ENCODE data around the gene COG5.

DNA sequence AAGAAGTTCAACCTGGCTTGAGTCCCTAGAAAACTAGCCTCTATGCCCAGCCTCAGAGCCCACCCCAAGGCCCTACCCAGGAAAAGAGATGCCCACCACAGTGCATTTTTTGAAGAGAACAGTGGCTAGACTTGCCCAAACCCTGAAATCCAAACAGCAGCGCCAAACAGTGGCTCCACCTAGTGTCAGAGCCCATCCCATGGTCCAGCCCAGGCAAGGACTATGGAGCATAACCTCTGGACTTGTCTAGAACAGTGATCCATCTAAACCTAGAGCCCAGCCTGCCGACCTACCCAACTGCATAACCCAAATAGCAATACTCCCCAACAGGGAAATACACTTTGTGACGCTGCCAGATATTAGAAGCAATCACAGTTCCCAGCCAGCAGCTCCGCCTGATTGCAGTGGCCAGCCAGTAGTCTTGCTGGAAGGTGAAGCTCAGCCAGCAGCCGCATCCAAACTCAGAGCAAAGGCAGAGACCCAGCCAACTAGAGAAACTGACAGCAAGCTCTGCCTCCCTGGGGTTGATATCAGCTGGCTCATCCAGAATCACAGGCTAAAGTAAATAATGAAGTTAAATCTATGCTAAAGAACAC is 350.4 kb downstream of the COG5 start:
- TF ChIP-seq, protein P1, sequence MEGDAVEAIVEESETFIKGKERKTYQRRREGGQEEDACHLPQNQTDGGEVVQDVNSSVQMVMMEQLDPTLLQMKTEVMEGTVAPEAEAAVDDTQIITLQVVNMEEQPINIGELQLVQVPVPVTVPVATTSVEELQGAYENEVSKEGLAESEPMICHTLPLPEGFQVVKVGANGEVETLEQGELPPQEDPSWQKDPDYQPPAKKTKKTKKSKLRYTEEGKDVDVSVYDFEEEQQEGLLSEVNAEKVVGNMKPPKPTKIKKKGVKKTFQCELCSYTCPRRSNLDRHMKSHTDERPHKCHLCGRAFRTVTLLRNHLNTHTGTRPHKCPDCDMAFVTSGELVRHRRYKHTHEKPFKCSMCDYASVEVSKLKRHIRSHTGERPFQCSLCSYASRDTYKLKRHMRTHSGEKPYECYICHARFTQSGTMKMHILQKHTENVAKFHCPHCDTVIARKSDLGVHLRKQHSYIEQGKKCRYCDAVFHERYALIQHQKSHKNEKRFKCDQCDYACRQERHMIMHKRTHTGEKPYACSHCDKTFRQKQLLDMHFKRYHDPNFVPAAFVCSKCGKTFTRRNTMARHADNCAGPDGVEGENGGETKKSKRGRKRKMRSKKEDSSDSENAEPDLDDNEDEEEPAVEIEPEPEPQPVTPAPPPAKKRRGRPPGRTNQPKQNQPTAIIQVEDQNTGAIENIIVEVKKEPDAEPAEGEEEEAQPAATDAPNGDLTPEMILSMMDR (IDR thresholded peaks at IDR 0.05): no peak
- TF ChIP-seq POLR2A (IDR thresholded peaks at IDR 0.05): no peak
- TF ChIP-seq POLR2AphosphoS5 (IDR thresholded peaks at IDR 0.05): no peak

Measured in breast epithelium (tissue), 3 donors.